Left hindlimb (tissue), 1 donor: ENCODE results near the gene TIMM10B.
A peak's percentile ranks its signal among the peaks of the same experiment; 100 is the strongest.

Experiments
- DNase-seq: peaks from one replicate; pipeline ENCODE4 v3.0.0-alpha.2; 2018

The TIMM10B gene, protein sequence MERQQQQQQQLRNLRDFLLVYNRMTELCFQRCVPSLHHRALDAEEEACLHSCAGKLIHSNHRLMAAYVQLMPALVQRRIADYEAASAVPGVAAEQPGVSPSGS

DNA sequence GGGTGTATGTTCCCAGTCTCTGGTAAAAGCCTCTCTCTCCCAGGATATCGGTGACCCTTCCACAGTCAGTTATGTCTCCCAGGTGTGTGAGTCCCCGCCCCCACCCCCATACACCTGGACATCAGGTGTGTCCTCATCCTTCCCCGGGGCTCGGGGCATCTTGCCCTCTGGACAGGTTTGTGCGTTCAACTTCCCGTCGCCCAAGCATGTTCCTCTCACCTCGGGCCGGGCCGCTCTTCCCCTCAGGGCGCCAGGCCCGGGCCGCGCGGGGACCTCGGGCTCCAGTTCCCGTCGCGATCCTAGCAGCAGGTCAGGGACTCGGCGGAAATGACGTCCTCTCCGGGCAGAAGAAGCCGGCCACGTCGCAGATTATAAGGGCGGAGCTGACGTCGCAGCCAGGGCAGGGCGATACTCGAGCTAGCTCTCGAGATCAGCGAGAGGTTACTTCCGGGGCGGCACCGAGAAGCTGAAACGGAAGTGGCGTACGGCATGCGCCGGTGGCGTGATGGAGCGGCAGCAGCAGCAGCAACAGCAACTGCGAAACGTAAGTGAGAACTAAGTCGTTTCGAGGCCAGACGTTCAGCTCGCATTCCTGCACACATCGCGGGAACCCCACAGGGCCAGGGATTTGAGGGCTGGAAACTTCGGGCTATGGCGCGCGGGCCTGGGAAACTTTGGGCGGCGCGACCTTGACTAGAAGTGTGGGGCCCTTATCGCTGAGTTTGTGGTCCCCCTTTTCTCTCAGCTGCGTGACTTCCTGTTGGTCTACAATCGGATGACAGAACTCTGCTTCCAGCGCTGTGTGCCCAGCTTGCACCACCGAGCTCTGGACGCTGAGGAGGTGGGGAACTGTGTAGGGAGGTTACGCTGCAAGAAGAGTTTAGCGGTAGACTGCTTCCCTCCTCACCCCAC, at the start of gene TIMM10B, which contains the start of gene ARFIP2:
Gene TIMM10B (plus strand): TSS at position 490 of the 912 bp plus-strand sequence. CDS start 16 bp downstream, at position 506.
Gene ARFIP2 (minus strand): TSS at position 320 of the 912 bp plus-strand sequence. CDS start 910 bp downstream, outside the sequence.
- peak; percentile 99 for DNase-seq

DNA sequence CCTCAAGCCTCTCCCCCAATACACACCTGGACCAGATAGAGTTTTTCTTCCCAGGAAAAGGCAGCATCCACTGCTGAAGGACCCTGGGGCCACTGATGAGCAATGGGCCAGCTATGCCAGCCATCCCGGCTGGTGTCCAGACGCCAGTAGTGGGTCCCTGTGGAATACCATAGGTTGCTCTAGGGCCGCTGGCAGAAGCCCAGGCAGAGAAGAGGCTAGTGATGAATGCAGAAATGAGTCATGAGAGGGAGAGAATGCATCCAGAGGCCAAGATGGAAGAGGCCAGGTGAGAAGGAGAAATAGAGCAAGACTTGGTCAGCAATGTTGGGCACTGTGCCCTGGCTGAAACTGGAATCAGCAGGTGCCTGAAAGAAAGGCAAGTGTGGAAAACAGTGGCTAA, 49.4 kb upstream of the TIMM10B start:
- DNase-seq = no peak

DNA sequence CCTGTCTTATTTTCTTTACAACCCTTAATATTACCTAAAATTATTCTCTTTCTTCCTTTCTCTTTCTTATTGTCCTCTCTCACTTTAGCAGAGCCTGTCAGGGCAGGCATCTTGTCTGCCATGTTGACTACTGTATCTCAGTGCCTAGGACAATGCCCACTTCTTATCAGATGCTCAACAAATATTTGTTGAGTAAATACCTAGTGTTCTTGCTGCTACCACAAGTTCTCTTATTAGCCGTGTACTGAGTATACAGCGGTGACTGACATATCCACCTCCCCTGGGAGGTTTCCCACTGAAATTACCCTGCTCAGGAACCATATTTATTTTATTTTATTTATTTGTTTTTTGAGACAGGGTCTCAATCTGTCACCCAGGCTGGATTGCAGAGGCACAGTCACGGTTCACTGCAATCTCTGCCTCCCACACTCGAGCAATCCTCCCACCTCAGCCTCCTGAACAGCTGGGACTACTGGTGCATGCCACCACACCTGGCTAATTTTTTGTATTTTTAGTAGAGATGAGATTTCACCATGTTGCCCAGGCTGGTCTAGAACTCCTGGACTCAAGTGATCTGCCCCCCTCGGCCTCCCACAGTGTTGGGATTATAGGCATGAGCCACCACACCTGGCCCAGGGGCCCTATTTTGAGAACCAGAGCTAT, 47.2 kb upstream of the TIMM10B start:
- DNase-seq = no peak

DNA sequence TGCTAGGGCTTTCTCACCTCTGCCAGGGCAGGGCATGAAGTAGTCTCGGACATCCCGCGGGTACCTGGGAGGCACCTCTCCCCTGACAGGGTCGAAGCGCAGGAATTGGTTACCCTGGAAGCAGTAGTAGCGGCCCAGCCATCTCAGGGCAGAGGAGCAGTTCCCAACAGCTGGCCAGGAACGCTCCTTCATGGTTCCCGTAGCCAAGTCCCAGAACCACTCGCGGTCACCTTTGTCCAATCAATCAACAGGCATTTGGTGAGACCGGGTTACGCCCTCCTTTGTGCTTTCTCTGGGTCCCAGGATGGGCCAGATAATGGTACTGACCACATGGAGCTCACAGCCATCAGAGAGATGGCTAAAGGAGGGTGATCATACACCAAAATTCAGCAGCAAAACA, 43.9 kb upstream of the TIMM10B start:
- DNase-seq = no peak

DNA sequence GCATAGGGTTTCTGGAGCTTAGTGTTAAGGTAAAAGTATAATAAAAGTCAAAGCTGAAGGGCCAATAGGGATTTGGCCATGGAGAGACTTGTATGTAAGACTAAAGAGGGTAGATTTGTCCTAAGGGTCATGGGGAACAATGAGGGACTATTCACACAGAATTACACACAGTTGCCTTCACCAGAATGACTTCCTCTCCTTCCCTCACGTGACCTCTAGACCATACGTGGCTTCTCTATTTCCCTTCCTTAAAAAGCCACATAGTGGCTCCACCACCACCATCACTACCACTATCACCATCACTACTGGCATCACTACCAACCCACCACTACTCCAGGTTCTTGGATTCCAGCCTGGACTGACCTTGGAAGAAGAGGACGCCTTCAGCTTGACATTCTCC, 43.3 kb upstream of the TIMM10B start:
- DNase-seq = no peak

DNA sequence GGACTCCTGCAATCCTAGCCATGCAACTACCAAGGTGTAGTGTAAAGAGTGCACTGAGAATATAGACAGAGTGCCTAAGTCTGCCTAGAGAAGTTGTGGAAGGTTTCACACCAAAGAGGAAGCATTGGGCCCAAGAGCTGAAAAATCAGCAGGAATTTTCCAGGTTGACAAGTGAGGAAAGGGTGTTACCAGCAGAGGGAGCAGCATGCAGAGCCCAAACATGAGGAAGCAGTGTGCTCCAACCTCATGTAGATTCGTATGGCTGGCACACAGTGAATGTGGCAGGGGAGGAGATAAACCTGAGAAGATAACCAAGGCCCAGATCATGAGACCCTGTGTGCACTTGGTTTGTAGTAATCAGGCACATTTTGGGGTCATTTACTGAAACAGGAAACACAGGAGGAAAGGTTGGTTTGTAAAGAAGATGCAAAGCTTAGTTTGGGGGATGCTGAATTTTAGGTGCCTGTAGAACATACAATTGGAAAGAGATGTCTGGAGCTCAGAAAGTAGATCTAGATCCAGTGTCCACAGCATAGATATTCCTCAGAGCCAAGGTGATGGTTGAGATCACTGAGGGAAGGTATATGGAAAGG, 42.2 kb upstream of the TIMM10B start:
- no peak for DNase-seq

DNA sequence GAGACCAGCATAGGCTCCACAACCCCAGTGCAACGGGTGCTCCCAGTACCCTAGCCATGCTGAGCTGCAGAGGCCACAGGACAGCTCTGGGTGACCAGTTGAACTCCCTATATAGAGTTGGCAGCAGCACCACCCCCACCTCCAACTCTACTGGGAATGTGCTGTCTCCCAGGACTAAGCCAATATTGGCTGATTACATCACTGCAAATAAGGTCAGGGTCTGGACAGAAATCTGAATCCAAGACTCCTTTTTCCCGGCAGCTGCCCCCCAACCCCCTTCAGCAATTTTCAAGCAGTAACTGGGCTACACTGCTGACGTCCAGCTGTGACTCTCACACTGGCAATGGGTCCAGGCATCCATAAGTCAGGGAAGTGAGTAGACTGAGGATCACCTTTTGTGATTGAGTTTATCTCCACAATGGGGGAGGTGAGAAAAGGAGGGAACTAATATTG, 40.4 kb upstream of the TIMM10B start, which contains the start of gene HPX:
Gene HPX (minus strand): TSS at position 82 of the 453 bp plus-strand sequence. CDS start 24 bp downstream, at position 58.
- no peak for DNase-seq

DNA sequence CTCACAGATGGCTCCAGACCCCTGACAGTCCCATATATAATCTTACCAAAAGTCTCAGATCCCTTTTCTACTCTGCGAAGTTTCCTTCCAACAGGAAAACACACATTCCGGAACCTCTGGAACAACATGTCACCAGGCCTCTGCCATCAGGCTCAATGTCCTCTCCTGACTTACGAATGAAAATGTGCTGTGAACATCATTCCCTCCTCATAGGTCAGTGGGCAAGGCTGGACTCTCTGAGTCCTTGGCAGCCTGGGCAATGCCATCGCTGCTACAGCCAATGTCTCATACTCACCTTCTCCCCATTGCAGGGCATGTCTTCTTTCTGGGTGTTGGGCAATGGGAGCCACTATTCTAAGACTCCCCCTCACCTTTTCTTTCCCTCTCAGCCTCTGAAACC, 38.9 kb upstream of the TIMM10B start:
- DNase-seq = no peak

DNA sequence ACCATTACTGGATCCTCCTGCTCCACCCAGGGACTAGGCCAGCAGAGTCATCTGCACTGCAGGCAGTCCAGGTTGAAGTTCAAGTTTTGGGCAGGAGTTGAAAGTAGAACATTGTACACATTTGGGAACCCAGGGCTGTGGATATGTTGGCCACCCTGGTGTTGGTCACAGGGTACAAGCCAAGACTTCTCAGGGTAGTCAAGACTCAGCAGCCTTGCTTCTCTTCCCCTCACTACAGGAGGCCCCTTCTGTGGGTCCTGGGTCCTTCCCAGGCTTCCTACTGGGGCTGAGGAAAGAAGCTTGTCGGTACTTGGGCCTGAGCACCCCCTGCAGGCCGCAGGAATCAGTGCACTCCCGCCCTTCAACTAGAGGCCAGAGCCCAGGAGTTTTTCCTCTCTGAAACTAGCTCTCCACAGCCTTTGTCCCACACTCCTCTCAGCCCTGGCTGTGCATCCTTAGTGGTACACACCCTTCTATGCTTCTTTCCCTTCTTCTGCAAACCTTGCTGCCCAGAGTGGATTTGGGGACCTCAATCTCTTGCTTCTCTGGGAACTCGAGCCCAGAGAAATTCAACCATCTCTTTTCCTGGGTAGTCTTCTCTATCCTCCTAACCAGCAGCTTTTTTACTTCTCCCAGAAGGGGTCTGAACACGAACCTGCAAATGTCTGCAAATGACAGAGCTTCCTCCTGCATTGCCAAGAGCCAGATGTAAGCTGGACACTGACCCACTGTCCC, 37.9 kb upstream of the TIMM10B start:
- no peak for DNase-seq

DNA sequence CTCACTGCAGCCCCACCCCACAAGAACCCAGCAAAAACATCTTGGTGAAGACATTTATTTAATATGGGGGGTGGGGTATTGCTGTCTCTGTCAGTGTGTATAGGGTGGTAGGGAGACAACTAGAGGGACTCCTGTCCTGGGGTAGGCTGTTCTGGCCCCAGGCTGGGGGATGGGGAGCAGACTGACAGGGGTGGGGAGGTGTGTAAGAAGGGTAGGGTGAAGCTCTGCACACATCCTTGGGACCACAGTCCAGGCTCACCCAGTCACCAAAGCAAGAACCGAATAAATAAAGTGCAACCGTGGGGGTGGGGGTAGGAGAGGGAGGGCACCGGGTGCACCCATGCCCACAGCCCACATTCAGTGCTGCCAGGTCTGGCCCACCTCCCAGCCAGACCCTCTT, 32.7 kb upstream of the TIMM10B start:
- DNase-seq = no peak

DNA sequence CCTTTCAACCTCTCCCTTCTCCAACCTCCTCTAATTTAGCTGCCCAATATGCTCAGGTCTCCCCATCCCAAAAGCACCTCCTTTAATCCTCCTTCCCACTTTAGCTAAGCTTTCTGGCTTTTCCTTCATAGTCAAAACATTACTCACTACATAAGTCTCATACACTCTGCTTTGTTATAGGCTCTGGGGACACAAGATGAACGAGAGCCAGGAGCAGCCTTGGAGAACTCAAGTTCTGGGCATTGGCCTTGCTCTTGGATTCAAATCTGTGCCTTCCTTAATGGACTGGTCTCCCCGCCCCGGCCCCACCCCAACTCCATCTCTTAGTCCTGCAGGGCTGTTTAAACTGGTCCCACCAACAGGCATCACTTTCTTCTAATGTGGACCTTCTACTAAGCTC, 29.1 kb upstream of the TIMM10B start:
- DNase-seq = no peak

DNA sequence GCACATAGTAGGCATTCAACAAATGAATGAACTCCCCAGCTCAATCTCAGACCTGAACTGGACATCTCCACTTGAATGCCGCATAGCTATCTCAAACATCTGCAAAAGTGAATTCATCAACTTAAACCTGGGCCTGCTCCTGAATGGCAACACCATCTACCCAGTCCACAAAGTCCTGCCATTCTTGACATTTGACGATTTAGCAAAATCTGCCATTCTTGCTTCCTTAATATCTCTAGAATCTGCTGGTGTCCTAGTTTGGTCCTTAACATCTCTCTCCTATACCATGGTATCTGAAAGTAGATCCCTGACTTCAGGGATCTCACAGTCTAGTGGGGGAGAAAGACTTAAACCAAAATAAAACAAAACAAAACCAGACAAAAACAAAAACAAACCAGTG, 28.1 kb upstream of the TIMM10B start:
- no peak for DNase-seq

DNA sequence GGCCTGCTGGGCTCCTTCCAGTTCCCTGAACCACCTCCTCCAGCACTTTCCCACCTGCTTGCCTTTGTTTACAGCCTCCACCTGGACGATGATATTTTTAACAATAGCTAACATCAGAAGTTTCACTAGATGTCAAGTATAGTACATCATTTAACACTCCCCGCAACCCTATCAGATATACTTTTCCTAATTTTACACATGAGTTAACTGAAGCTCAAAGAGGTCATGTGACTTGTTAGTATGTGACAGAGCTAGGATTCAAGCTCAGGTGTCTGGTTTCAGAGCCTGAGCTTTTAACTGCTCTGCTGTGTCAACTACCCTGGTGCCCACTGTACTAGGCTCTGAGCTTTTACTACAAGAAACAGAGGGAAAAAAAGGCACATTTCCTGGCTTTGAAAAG, 26.2 kb upstream of the TIMM10B start:
- DNase-seq = no peak

DNA sequence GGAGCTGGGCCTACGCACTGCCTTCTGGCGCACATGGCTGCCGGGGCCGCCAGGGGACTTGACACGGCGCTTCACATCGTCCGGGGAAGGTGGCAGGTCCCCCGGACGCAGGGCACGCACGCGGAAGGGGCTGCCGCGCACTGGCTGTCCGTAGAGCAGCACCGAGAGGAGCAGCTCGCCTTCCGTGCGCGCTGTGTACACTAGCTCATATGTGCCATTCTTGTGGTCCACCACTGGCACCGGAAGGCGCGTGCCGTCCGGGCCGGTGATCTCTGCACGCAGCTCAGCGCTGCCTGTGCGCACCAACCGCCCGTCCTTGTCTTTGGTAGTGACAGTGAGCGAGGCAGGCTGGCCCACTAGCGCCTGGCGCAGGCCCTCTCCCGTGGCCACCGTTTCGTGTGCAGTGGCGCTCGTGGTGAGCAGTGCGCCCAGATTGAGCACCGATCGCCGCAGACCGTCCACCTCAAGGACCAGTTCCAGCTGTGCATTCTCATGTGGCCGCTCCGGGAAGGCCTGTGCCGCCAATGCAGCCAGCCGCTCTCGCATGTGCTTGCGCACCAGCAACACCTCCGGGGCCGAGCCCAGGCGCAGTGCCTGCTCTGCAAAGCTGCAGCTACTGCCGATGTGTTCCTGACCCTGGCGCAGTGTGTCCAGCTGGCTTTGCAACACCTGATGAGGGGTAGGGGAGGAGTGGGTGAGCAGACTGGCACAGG, 24.8 kb upstream of the TIMM10B start:
- DNase-seq = no peak

DNA sequence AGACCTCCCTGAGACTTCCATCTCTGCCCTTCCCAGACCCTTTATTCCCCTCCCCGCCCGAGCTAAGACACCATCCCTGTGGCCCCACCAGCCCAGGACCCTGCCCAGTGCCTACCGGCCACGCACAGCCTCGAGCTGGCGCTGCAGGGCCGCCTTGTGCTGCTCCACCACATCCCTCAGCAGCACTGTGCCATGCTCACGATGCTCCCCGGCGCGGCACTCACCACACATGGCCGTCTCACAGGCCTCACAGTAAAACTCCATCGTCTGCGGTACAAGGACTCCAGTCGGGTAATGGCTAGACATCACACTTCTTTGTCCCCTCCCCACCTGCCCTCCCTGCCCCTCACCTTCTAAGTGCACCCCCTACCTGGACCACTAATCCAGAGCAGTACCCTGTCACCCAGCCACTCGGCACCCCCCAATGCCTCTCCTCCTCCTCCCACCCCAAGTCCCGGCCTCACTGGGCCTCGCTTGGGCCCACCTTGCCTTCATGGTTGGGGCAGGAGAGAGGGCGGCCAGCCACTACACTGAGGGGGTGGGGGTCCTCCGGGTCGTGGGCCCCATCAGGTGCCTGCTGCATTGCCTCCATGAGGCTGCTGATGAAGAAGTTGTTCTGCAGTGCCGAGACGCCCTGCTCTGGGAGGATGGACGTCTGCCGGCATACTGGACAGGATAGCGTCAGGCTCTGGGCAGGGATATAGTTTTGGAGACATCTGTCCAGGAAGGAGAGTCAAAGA, 23.6 kb upstream of the TIMM10B start:
- DNase-seq = no peak

DNA sequence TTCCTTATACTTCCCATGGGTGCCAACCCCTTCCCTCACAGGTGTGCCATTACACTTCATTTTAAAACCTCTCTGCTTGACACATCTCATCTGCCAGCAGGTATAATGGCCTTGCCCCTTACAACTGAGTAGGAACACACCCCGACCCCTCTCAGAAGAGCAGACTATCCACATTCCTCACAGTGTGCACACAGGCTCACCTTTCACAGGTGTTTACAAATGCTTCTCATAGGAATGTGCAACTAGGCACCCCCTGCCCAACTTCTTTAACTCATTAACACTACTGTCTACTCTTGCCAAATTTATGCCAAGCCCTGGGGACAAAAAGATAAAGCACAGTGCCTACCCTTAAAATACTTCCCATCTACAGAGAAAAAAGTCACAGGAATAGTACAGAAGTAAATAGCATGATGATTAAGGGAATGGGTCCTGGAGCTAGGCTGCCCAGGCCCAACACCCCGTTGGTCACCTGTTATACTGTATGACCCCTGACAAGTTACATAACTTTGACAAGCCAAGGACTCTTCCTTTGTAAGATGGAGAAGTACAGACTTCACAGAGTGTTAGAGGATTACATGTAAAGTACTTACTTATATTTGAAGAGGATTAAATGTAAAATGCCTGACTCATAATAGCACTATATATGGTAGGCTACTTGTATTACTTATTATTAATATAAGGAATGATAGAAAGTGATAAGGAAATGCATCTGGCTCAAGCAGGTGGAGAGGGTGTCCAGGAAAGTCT, 22.8 kb upstream of the TIMM10B start:
- DNase-seq = no peak

DNA sequence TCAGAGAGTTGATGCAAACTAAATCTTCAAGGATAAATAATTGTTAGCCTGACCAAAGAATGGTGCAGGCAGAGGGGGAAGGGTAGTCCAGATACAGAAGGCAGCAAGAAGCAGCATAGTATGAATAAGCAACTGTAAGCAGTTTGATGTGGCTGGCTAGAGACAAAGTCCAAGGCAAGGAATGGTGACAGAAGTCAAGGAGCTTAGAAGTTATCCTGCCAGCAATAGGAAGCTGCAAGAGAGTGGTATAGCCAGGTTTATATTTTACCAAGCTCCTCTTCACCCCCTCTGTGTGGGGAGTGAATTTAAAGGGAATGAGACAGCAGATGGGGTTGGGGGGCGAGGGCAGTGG, 22.2 kb upstream of the TIMM10B start:
- no peak for DNase-seq

DNA sequence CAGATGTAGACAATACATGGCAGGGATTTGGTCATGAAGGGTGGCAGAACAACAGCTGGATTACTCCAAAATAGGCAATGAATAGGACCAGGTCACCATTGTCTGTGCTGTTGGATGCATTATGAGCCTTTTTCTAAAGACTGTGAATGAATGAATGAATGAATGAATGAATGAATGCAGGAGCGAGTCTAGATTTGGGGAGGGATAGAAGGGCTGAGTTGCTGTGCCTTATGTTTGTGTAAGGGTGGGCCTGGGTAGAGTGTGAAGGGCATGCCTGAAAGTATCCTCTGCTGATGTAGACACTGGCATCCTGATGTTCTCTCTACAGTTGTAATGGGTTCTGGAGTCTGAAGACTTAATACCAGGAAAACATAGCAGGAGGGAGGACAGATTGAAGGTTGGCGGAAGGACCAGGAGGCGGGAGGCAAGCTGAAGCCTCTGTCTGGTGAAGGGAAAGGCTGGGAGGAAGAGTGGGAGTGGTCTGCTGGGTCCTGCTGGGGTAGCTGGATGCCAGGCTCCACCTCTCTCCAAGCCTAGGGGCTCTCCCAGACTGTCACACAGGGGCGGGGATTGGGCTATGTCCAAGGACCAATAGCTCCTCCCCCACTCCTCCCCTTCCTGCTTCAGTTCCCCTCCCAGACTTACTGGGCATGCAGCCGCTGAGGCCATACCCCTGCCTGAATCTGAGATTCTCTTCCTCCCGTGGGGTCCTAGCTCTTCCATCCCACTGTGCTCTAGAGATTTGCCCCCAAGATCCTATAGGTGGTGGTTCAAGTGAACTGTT, 12.4 kb upstream of the TIMM10B start:
- peak; percentile 93 for DNase-seq

DNA sequence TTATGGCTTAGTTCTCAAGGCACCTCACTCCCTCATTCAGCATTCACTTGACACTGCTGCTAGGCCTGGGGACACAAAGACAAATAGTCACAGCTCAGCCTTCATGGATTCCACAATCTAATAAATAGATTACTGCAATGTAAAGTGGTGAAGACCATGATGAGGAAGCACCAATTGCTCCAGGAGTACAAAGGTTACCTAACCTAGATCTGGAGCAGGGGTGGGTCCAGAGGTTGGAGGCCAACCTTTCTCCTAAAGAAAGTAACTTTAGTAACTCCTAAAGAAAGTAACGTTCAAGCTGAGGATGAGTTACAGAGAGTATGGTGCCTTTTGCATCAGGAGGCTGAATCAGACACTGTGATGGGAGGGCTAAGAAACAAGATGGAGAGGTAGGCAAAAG, 11.7 kb upstream of the TIMM10B start:
- DNase-seq = no peak

DNA sequence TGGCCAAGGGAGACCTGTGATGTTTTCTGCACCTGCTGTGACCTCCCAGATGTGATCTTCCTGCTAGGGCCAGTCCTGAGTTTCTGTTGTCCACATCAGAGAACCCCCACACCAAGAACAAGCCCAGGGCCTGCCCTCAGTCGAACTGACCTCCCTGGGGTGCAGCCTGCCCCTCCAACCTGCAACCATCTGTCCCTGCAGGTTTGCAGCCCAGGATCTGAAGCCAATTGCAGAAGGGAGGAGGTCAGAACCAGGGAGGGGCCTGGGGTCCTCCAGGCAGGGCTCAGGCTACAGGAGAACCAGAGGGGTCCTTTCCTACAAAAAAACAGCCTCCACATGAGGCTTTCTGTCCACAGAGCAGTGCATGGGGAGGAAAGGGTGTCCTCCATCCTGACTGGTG, 8.4 kb upstream of the TIMM10B start:
- DNase-seq = no peak
